Measurements from ENCODE around the gene DNAH17. TPM values are rescaled to one million over a fixed set of nuclear protein-coding genes. Genes with fewer than 3 reads are reported as not detected.

The DNAH17 gene
- polyA plus RNA-seq, 1 of the 3 experiments (the other 2 are of a cell fraction): not detected

- Histone ChIP-seq H3F3A (replicated peaks; ENCODE audit: insufficient read depth) (no peaks in the 10 kb centered on the region), H3K36me3 (replicated peaks in 1 of 2; ENCODE audit: control insufficient read depth in 1 of 2, insufficient read depth in 2 of 2, low read length in 1 of 2) (no peaks in the 10 kb centered on the region), H3K27ac (ENCODE audit: low read depth in 2 of 2, low read length in 1 of 2) (no peak overlapping the region), H4K20me1 (ENCODE audit: insufficient read depth) (no peaks in the 10 kb centered on the region), H3K9ac (no peak overlapping the region), H3K27me3 (ENCODE audit: insufficient read depth) (no peaks in the 10 kb centered on the region), H3K79me2 (ENCODE audit: insufficient read depth) (no peaks in the 10 kb centered on the region), H3K4me1 (ENCODE audit: control insufficient read depth in 1 of 2, insufficient read depth in 2 of 2, low read depth in 1 of 2, low read length in 1 of 2) (peaks cover 0 to 10% of the 10 kb centered on the region in 2 experiments; a peak in 1 of 4 replicates), H3K4me2 (no peak overlapping the region), H3K4me3 (ENCODE audit: low read depth in 2 of 2, low read length in 1 of 2) (no peak overlapping the region), H3K9me3 (no peaks in the 10 kb centered on the region), H2AFZ (ENCODE audit: low read depth) (no peak overlapping the region), H3K9me2 (no peaks in the 10 kb centered on the region)
- 74% methylated on average over 5 of the region's 6 CpGs for WGBS (ENCODE audit: low lambda C conversion rate)
- ChIA-PET CTCF (interaction anchor here (1.0 to 1.7 kb wide), 2 partner anchors 38 to 71 kb away, joined by 3 read pairs; no protein-coding TSS in a partner anchor), POLR2A (no interaction called here)
- DNase-seq: no peak
- TF ChIP-seq TEAD4 (IDR thresholded peaks at IDR 0.05; ENCODE audit: borderline replicate concordance, insufficient read depth): no peak
- TF ChIP-seq MXI1 (IDR thresholded peaks at IDR 0.05; ENCODE audit: low read depth, low read length): no peak
- TF ChIP-seq RAD21 (IDR thresholded peaks at IDR 0.05; ENCODE audit: low read length): no peak
- TF ChIP-seq, protein P1, sequence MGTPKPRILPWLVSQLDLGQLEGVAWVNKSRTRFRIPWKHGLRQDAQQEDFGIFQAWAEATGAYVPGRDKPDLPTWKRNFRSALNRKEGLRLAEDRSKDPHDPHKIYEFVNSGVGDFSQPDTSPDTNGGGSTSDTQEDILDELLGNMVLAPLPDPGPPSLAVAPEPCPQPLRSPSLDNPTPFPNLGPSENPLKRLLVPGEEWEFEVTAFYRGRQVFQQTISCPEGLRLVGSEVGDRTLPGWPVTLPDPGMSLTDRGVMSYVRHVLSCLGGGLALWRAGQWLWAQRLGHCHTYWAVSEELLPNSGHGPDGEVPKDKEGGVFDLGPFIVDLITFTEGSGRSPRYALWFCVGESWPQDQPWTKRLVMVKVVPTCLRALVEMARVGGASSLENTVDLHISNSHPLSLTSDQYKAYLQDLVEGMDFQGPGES (IDR thresholded peaks at IDR 0.05; ENCODE audit: low read depth, low read length): no peak
- TF ChIP-seq TCF12 (IDR thresholded peaks at IDR 0.05): no peak
- no peak for TF ChIP-seq FOXM1 (IDR thresholded peaks at IDR 0.05; ENCODE audit: low read depth)
- TF ChIP-seq, protein P2, sequence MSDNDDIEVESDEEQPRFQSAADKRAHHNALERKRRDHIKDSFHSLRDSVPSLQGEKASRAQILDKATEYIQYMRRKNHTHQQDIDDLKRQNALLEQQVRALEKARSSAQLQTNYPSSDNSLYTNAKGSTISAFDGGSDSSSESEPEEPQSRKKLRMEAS (IDR thresholded peaks at IDR 0.05; ENCODE audit: low read depth): no peak
- TF ChIP-seq RCOR1 (IDR thresholded peaks at IDR 0.05; ENCODE audit: low read length): no peak
- TF ChIP-seq POLR2AphosphoS5 (IDR thresholded peaks at IDR 0.05; ENCODE audit: low read depth, low read length): no peak
- TF ChIP-seq RFX5 (IDR thresholded peaks at IDR 0.05; ENCODE audit: low read length): no peak
- no peak for TF ChIP-seq CTCF (IDR thresholded peaks at IDR 0.05)
- TF ChIP-seq JUND (IDR thresholded peaks at IDR 0.05): no peak
- no peak for TF ChIP-seq TAF1 (IDR thresholded peaks at IDR 0.05; ENCODE audit: borderline replicate concordance, low read depth, low read length)
- TF ChIP-seq SMC3 (IDR thresholded peaks at IDR 0.05; ENCODE audit: low read depth, low read length): no peak
- no peak for TF ChIP-seq EZH2phosphoT487 (IDR thresholded peaks at IDR 0.05; ENCODE audit: borderline replicate concordance, low read depth)
- no peak for TF ChIP-seq RXRA (IDR thresholded peaks at IDR 0.05; ENCODE audit: borderline replicate concordance, low read depth)
- no peak for TF ChIP-seq GABPA (IDR thresholded peaks at IDR 0.05; ENCODE audit: low read depth)
Observed at GRCh38 chr17:78534492-78535272, 42.5 kb downstream of the DNAH17 start.

All from SK-N-SH (cell line).